Measurements from ENCODE around the gene SNX14.
"Not testable (repeated sequence)": the region's sequence is repeated elsewhere in the genome, so short reads cannot be mapped to it uniquely, and the experiment has no call there.

Gene SNX14

GRCh38 chr6:85585741-85586140 lies 7.9 kb downstream of the SNX14 start:
- no peak for DNase-seq

GRCh38 chr6:85582832-85583231 lies 10.8 kb downstream of the SNX14 start:
- not testable (repeated sequence) for DNase-seq

GRCh38 chr6:85581572-85581971 lies 12.1 kb downstream of the SNX14 start:
- DNase-seq, result no peak

GRCh38 chr6:85580878-85581267 lies 12.8 kb downstream of the SNX14 start:
- peak; percentile 27 for DNase-seq

GRCh38 chr6:85580118-85580877 lies 13.4 kb downstream of the SNX14 start:
- peak; percentile 37 for DNase-seq

- no peak for DNase-seq
Measured at GRCh38 chr6:85579581-85579980, 14.1 kb downstream of the SNX14 start.

- DNase-seq, result no peak
Measured at GRCh38 chr6:85576476-85576875, 17.2 kb downstream of the SNX14 start.

- peak; percentile 17 for DNase-seq
Measured at GRCh38 chr6:85574932-85575598, 18.6 kb downstream of the SNX14 start.

GRCh38 chr6:85569323-85569722 lies 24.3 kb downstream of the SNX14 start:
- DNase-seq, result no peak

- DNase-seq, result no peak
Measured at GRCh38 chr6:85568411-85568810, 25.2 kb downstream of the SNX14 start.

- DNase-seq, result no peak
Measured at GRCh38 chr6:85565736-85566135, 27.9 kb downstream of the SNX14 start.

- not testable (repeated sequence) for DNase-seq
Measured at GRCh38 chr6:85564223-85564622, 29.4 kb downstream of the SNX14 start.

- no peak for DNase-seq
Measured at GRCh38 chr6:85561750-85562357, 31.8 kb downstream of the SNX14 start.

- no peak for DNase-seq
Measured at GRCh38 chr6:85556992-85557668, 36.5 kb downstream of the SNX14 start.

GRCh38 chr6:85552652-85553051 lies 41.0 kb downstream of the SNX14 start:
- DNase-seq, result no peak

GRCh38 chr6:85551264-85551663 lies 42.4 kb downstream of the SNX14 start:
- DNase-seq, result no peak

GRCh38 chr6:85547719-85548118 lies 45.9 kb downstream of the SNX14 start:
- DNase-seq, result no peak

- no peak for DNase-seq
Measured at GRCh38 chr6:85544776-85545175, 48.9 kb downstream of the SNX14 start.

- peak; percentile 18 for DNase-seq
Measured at GRCh38 chr6:85537055-85537494, 56.6 kb downstream of the SNX14 start.

GRCh38 chr6:85524281-85524680 lies 69.4 kb downstream of the SNX14 start:
- DNase-seq, result not testable (repeated sequence)

- no peak for DNase-seq
Measured at GRCh38 chr6:85516168-85516567, 77.5 kb downstream of the SNX14 start.

GRCh38 chr6:85506441-85507093 lies 87.1 kb downstream of the SNX14 start:
- DNase-seq, result no peak

Measured in DMS53 (cell line).